GM23338 (cell line): Measurements from ENCODE around the gene METTL5. TPM values are rescaled to one million over a fixed set of nuclear protein-coding genes. Genes with fewer than 3 reads are reported as not detected.

Source experiments
- ATAC-seq: fragments of 200-7000 bp; cut with Tn5 transposase; 3 replicates; pipeline ENCODE4 v1.9.1; 2020
- DNase-seq: peaks from one replicate; pipeline ENCODE4 v3.0.0-alpha.2; 2015; ENCODE audit warnings: low spot score
- H2AFZ ChIP-seq: fragments of 200-600 bp; sonication (generic); 2 replicates; pipeline ENCODE4 v1.8.0; 2016; ENCODE audit warnings: antibody characterized with exemption, mild to moderate bottlenecking, moderate library complexity
- H3F3A ChIP-seq: fragments of 200-600 bp; sonication (generic); replicated peaks from 2 replicates; pipeline ENCODE4 v1.8.0; 2017; ENCODE audit warnings: antibody characterized with exemption, mixed run types, low read depth
- H3K27ac ChIP-seq: fragments of 200-600 bp; sonication (generic); 2 replicates; pipeline ENCODE4 v1.6.1; 2016; ENCODE audit warnings: low read depth
- H3K27me3 ChIP-seq: fragments of 200-600 bp; sonication (generic); 2 replicates; pipeline ENCODE4 v1.8.0; 2016; ENCODE audit warnings: mild to moderate bottlenecking, mixed run types, moderate library complexity; ENCODE audit not compliant: insufficient read depth
- H3K36me3 ChIP-seq: fragments of 200-600 bp; sonication (generic); 2 replicates; pipeline ENCODE4 v1.8.0; 2016; ENCODE audit warnings: mild to moderate bottlenecking; ENCODE audit not compliant: insufficient read depth
- H3K4me1 ChIP-seq: fragments of 200-600 bp; sonication (generic); 2 replicates; pipeline ENCODE4 v1.8.0; 2016; ENCODE audit warnings: mild to moderate bottlenecking, moderate library complexity; ENCODE audit not compliant: insufficient read depth
- H3K4me2 ChIP-seq: fragments of 200-600 bp; sonication (generic); 2 replicates; pipeline ENCODE4 v1.7.1; 2017; ENCODE audit warnings: mixed run types
- H3K4me3 ChIP-seq: fragments of 200-600 bp; sonication (generic); 2 replicates; pipeline ENCODE4 v1.6.1; 2016; ENCODE audit warnings: mixed run types
- H3K79me2 ChIP-seq: fragments of 200-600 bp; sonication (generic); replicated peaks from 2 replicates; pipeline ENCODE4 v1.8.0; 2017; ENCODE audit warnings: mild to moderate bottlenecking; ENCODE audit not compliant: insufficient read depth
- H3K9me2 ChIP-seq: fragments of 200-600 bp; sonication (generic); 2 replicates; pipeline ENCODE4 v1.8.0; 2017; ENCODE audit not compliant: insufficient read depth
- H4K20me1 ChIP-seq: fragments of 200-600 bp; sonication (generic); replicated peaks from 2 replicates; pipeline ENCODE4 v1.8.0; 2017; ENCODE audit warnings: mild to moderate bottlenecking; ENCODE audit not compliant: insufficient read depth
- H3K27ac Mint-ChIP-seq: 2 replicates; pipeline ENCODE4 v1.8.0; 2020; ENCODE audit warnings: inconsistent platforms, mild to moderate bottlenecking, moderate library complexity, mixed read lengths
- H3K27me3 Mint-ChIP-seq: 3 replicates; pipeline ENCODE4 v1.8.0; 2022; ENCODE audit warnings: low read depth, mild to moderate bottlenecking, moderate library complexity, mixed read lengths, inconsistent platforms; ENCODE audit not compliant: insufficient read depth, poor library complexity
- H3K36me3 Mint-ChIP-seq: 3 replicates; pipeline ENCODE4 v1.8.0; 2021; ENCODE audit warnings: low read depth, mild to moderate bottlenecking, inconsistent platforms, moderate library complexity, mixed read lengths
- H3K4me1 Mint-ChIP-seq: 3 replicates; pipeline ENCODE4 v1.8.0; 2020; ENCODE audit warnings: mild to moderate bottlenecking, inconsistent platforms, mixed read lengths
- H3K4me3 Mint-ChIP-seq: 3 replicates; pipeline ENCODE4 v1.8.0; 2021; ENCODE audit warnings: moderate library complexity, mild to moderate bottlenecking, inconsistent platforms, mixed read lengths
- H3K9me3 Mint-ChIP-seq: 3 replicates; pipeline ENCODE4 v1.8.0; 2020; ENCODE audit warnings: moderate library complexity, mild to moderate bottlenecking, inconsistent platforms, mixed read lengths
- CREB1 ChIP-seq: fragments of 250-450 bp; sonication (Bioruptor Pico); IDR thresholded peaks from 2 replicates; pipeline ENCODE4 v1.5.0; 2020; ENCODE audit warnings: low read depth, mild to moderate bottlenecking, moderate library complexity
- CTCF ChIP-seq, 2 experiments: fragments of 200-600 bp in 1 of 2; sonication (generic) in 1 of 2; conservative IDR thresholded peaks; 2 replicates each; pipeline versions ENCODE4 v1.5.1 to v1.6.1; 2016 to 2017; ENCODE audit warnings: antibody characterized with exemption in 2 of 2, low read depth in 2 of 2, mild to moderate bottlenecking in 2 of 2, moderate library complexity in 1 of 2
- ETS1 ChIP-seq: IDR thresholded peaks from 2 replicates; pipeline ENCODE4 v1.6.1; 2016; ENCODE audit warnings: antibody characterized with exemption
- EZH2 ChIP-seq: fragments of 200-600 bp; sonication (generic); IDR thresholded peaks from one replicate; pipeline ENCODE4 v1.8.0; 2017; ENCODE audit warnings: antibody characterized with exemption, mild to moderate bottlenecking, low read depth; ENCODE audit not compliant: unreplicated experiment
- EZH2phosphoT487 ChIP-seq: fragments of 200-600 bp; sonication (generic); IDR thresholded peaks from one replicate; pipeline ENCODE4 v1.8.1; 2018; ENCODE audit warnings: antibody characterized with exemption; ENCODE audit not compliant: unreplicated experiment
- JUNB ChIP-seq: IDR thresholded peaks from one replicate; pipeline ENCODE4 v1.6.1; 2016; ENCODE audit warnings: antibody characterized with exemption; ENCODE audit not compliant: unreplicated experiment
- NANOG ChIP-seq: IDR thresholded peaks from 2 replicates; pipeline ENCODE4 v1.6.1; 2016; ENCODE audit warnings: antibody characterized with exemption, borderline replicate concordance
- POLR2AphosphoS5 ChIP-seq: IDR thresholded peaks from 2 replicates; pipeline ENCODE4 v1.6.1; 2016; ENCODE audit warnings: antibody characterized with exemption, low read depth
- REST ChIP-seq: IDR thresholded peaks from one replicate; pipeline ENCODE4 v1.6.1; 2018; ENCODE audit warnings: antibody characterized with exemption; ENCODE audit not compliant: unreplicated experiment
- STAT1 ChIP-seq: IDR thresholded peaks from one replicate; pipeline ENCODE4 v1.6.1; 2016; ENCODE audit warnings: antibody characterized with exemption; ENCODE audit not compliant: unreplicated experiment
- ZNF114 ChIP-seq: fragments of 250-450 bp; sonication (Bioruptor Pico); IDR thresholded peaks from 2 replicates; pipeline ENCODE4 v1.5.0; 2020; ENCODE audit warnings: mild to moderate bottlenecking, moderate library complexity
- ZNF331 ChIP-seq: fragments of 250-450 bp; sonication (Bioruptor Pico); IDR thresholded peaks from 2 replicates; pipeline ENCODE4 v1.5.0; 2020; ENCODE audit warnings: low read depth, mild to moderate bottlenecking, moderate library complexity
- ZNF462 ChIP-seq: fragments of 250-450 bp; sonication (Bioruptor Pico); IDR thresholded peaks from 2 replicates; pipeline ENCODE4 v1.5.0; 2020; ENCODE audit warnings: mild to moderate bottlenecking, moderate library complexity
- polyA plus RNA-seq: library from polyadenylated mRNA; unstranded; fragments of >200 nt; fragmentation: Nextera tagmentation; extraction: Ambion mirVana; gene quantifications from 2 replicates; pipeline ENCODE4 v1.2.1, GENCODE V29; 2016
- total RNA-seq: library from RNA; depleted of rRNA; stranded (reverse); fragments of >200 nt; shearing (Covaris generic); gene quantifications from 2 replicates; pipeline ENCODE4 v1.2.3, GENCODE V29; 2014

Gene METTL5
- total and polyA plus RNA-seq, 2 experiments from 2014 or later: 74.8 to 233 TPM

GRCh38 chr2:169834401-169834800 lies 9.7 kb upstream of the METTL5 start:
- ATAC-seq (no peak), DNase-seq (no peak)
- Histone ChIP-seq H3F3A (no peaks in the 10 kb centered on the region), H3K27me3 (no peaks in the 10 kb centered on the region), H2AFZ (no peak overlapping the region), H3K79me2 (peaks cover 91% of the 10 kb centered on the region), H3K4me2 (no peak overlapping the region), H3K36me3 (no peaks in the 10 kb centered on the region), H3K4me1 (0 out of 2 replicates have a peak, but pooled peaks cover 3% of the 10 kb centered on the region), H4K20me1 (0 out of 2 replicates have a peak, but pooled peaks cover 4% of the 10 kb centered on the region), H3K27ac (no peak overlapping the region), H3K4me3 (no peak overlapping the region), H3K9me2 (no peaks in the 10 kb centered on the region)
- no peak overlapping the region for H3K4me3 Mint-ChIP-seq
- H3K27me3 Mint-ChIP-seq: peaks cover 4% of the 10 kb centered on the region
- no peaks in the 10 kb centered on the region for H3K9me3 Mint-ChIP-seq
- peaks cover 8% of the 10 kb centered on the region; the same call in 2 of the 3 replicates for H3K36me3 Mint-ChIP-seq
- H3K27ac Mint-ChIP-seq: no peak overlapping the region
- no peaks in the 10 kb centered on the region; the same call in 2 of the 3 replicates for H3K4me1 Mint-ChIP-seq
- TF ChIP-seq REST: no peak
- TF ChIP-seq CREB1 (CRISPR knock-in tag): no peak
- TF ChIP-seq EZH2: no peak
- no peak for TF ChIP-seq ZNF331 (CRISPR knock-in tag)
- no peak for TF ChIP-seq CTCF (conservative IDR thresholded peaks at IDR 0.05; ENCODE audit: low read depth in 2 of 2)
- TF ChIP-seq NANOG: no peak
- TF ChIP-seq ZNF462: no peak
- TF ChIP-seq JUNB: no peak
- no peak for TF ChIP-seq ETS1
- no peak for TF ChIP-seq POLR2AphosphoS5
- TF ChIP-seq ZNF114: no peak
- no peak for TF ChIP-seq STAT1
- TF ChIP-seq EZH2phosphoT487: no peak
